Hepatocyte (in vitro differentiated cells): ENCODE results near the gene EHBP1. TPM values are rescaled to one million over a fixed set of nuclear protein-coding genes. Genes with fewer than 3 reads are reported as not detected.

Experiments
- DNase-seq: peaks from one replicate; pipeline ENCODE4 v3.0.0-alpha.2; 2016; ENCODE audit warnings: low spot score
- H2AFZ ChIP-seq: fragments of 200-600 bp; sonication (generic); 2 replicates; pipeline ENCODE4 v1.6.0; 2016; ENCODE audit warnings: antibody characterized with exemption, mild to moderate bottlenecking
- H3K27ac ChIP-seq: fragments of 200-600 bp; sonication (generic); 2 replicates; pipeline ENCODE4 v1.5.1; 2016; ENCODE audit warnings: mild to moderate bottlenecking
- H3K27me3 ChIP-seq: fragments of 200-600 bp; sonication (generic); 2 replicates; pipeline ENCODE4 v1.6.1; 2016
- H3K36me3 ChIP-seq: fragments of 200-600 bp; sonication (generic); replicated peaks from 2 replicates; pipeline ENCODE4 v1.5.1; 2016; ENCODE audit warnings: low read depth; ENCODE audit not compliant: insufficient read depth
- H3K4me1 ChIP-seq: fragments of 200-600 bp; sonication (generic); 2 replicates; pipeline ENCODE4 v1.5.1; 2016; ENCODE audit warnings: mild to moderate bottlenecking, moderate library complexity; ENCODE audit not compliant: insufficient read depth
- H3K4me2 ChIP-seq: fragments of 200-600 bp; sonication (generic); 2 replicates; pipeline ENCODE4 v1.6.0; 2016
- H3K4me3 ChIP-seq: fragments of 200-600 bp; sonication (generic); 2 replicates; pipeline ENCODE4 v1.5.1; 2016; ENCODE audit warnings: mild to moderate bottlenecking
- H3K79me2 ChIP-seq: fragments of 200-600 bp; sonication (generic); 2 replicates; pipeline ENCODE4 v1.6.0; 2017; ENCODE audit warnings: mild to moderate bottlenecking
- H3K9me2 ChIP-seq: fragments of 200-600 bp; sonication (generic); replicated peaks from 2 replicates; pipeline ENCODE4 v1.6.0; 2017; ENCODE audit warnings: mild to moderate bottlenecking; ENCODE audit not compliant: insufficient read depth
- H3K9me3 ChIP-seq: fragments of 200-600 bp; sonication (generic); 2 replicates; pipeline ENCODE4 v1.5.1; 2016; ENCODE audit warnings: low read depth, mild to moderate bottlenecking
- H4K20me1 ChIP-seq: fragments of 200-600 bp; sonication (generic); 2 replicates; pipeline ENCODE4 v1.6.0; 2016; ENCODE audit warnings: mild to moderate bottlenecking; ENCODE audit not compliant: insufficient read depth, poor library complexity, severe bottlenecking
- CTCF ChIP-seq: fragments of 200-600 bp; sonication (generic); IDR thresholded peaks from 2 replicates; pipeline ENCODE4 v1.5.1; 2016; ENCODE audit warnings: antibody characterized with exemption, mild to moderate bottlenecking; ENCODE audit not compliant: poor library complexity
- EZH2 ChIP-seq: fragments of 200-600 bp; sonication (generic); IDR thresholded peaks from 2 replicates; pipeline ENCODE4 v1.6.1; 2016; ENCODE audit warnings: antibody characterized with exemption, mild to moderate bottlenecking, borderline replicate concordance
- EZH2phosphoT487 ChIP-seq: fragments of 200-600 bp; sonication (generic); IDR thresholded peaks from one replicate; pipeline ENCODE4 v1.6.1; 2018; ENCODE audit warnings: antibody characterized with exemption, mild to moderate bottlenecking, low read depth, moderate library complexity; ENCODE audit not compliant: unreplicated experiment, severe bottlenecking
- WGBS: methylation state at CpG from one replicate; pipeline ENCODE4 v1.1.6; 2016; ENCODE audit warnings: low lambda C conversion rate; ENCODE audit errors: missing lambda C conversion rate; 5-methylcytosine and 5-hydroxymethylcytosine counted together
- polyA plus RNA-seq: library from polyadenylated mRNA; unstranded; fragments of >200 nt; fragmentation: Nextera tagmentation; extraction: Ambion mirVana; gene quantifications from 2 replicates; pipeline ENCODE4 v1.2.1, GENCODE V29; 2016
- total RNA-seq: library from RNA; depleted of rRNA; stranded (reverse); fragments of >200 nt; gene quantifications from 2 replicates; pipeline ENCODE4 v1.2.3, GENCODE V29; 2014

EHBP1 gene
- total and polyA plus RNA-seq, 2 experiments from 2014 or later = 11.4 to 34.6 TPM

DNA sequence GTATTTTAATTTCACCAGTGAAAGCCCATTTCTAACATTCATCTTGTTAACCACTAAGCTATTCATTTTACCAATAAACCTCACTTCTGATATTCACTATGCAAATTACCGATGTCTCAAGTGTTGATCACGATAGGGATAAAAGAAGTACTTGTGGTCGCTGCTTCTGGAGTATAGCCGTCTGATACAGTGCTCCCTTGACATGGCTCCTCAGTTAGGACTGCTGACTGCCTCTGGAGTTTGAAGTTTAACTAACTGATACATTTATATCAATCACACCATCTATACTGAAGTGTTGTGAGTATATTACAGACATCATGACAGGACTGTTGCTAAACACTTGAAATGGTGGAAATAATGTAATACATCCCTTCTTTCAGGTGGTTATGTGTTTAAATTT lies 95.6 kb downstream of the EHBP1 start:
- 96% methylated on average over 4 of the region's 4 CpGs for WGBS
- Histone ChIP-seq H3K79me2 (peaks cover 5% of the 10 kb centered on the region), H4K20me1 (no peaks in the 10 kb centered on the region), H3K4me1 (no peaks in the 10 kb centered on the region), H3K9me2 (no peaks in the 10 kb centered on the region), H3K27ac (no peak overlapping the region), H3K9me3 (no peaks in the 10 kb centered on the region), H3K36me3 (no peaks in the 10 kb centered on the region), H2AFZ (no peak overlapping the region), H3K4me3 (no peak overlapping the region), H3K27me3 (no peaks in the 10 kb centered on the region), H3K4me2 (no peak overlapping the region)
- no peak for TF ChIP-seq CTCF
- TF ChIP-seq EZH2 = no peak
- no peak for TF ChIP-seq EZH2phosphoT487
- no peak for DNase-seq

GRCh38 chr2:62801814-62802523 lies 96.5 kb downstream of the EHBP1 start:
- no peak for DNase-seq
- peaks cover 5% of the 10 kb centered on the region for H3K79me2 ChIP-seq
- H3K36me3 ChIP-seq = no peaks in the 10 kb centered on the region
- H3K9me3 ChIP-seq = no peaks in the 10 kb centered on the region
- no peak overlapping the region for H2AFZ ChIP-seq
- H3K4me3 ChIP-seq = no peak overlapping the region
- no peak overlapping the region for H3K27ac ChIP-seq
- no peaks in the 10 kb centered on the region for H3K27me3 ChIP-seq
- H3K4me2 ChIP-seq = no peak overlapping the region
- H4K20me1 ChIP-seq = no peaks in the 10 kb centered on the region
- no peak for TF ChIP-seq EZH2phosphoT487
- no peaks in the 10 kb centered on the region for H3K9me2 ChIP-seq
- no peaks in the 10 kb centered on the region for H3K4me1 ChIP-seq
- 88% methylated on average over 4 of the region's 4 CpGs for WGBS

DNA sequence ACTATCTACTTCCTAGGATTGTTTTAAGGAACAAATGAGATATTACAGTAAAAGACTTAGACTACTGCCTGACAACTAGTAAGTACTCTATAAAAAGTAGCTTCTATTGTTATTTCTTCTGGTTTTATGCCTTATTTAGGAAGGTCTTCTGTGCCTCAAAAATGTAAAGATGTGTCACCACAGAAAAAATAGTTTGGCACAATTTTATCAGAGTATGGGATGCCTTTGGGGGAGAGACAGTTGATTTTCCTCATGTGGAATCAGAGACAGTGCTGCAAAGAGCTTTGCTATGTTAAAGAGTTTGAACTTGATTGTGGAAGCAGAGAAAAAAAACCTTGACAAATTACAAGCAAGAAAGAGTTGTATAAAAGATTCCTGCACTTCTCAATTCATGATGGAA lies 98.4 kb downstream of the EHBP1 start:
- Histone ChIP-seq H3K27me3 (no peaks in the 10 kb centered on the region), H3K27ac (no peak overlapping the region), H3K4me2 (no peak overlapping the region), H3K4me1 (no peaks in the 10 kb centered on the region), H2AFZ (no peak overlapping the region), H3K36me3 (no peaks in the 10 kb centered on the region), H3K9me2 (no peaks in the 10 kb centered on the region), H3K4me3 (no peak overlapping the region), H3K79me2 (peaks cover 2% of the 10 kb centered on the region), H3K9me3 (no peaks in the 10 kb centered on the region), H4K20me1 (no peaks in the 10 kb centered on the region)
- TF ChIP-seq CTCF (no peak), EZH2 (no peak), EZH2phosphoT487 (no peak)
- no peak for DNase-seq

DNA sequence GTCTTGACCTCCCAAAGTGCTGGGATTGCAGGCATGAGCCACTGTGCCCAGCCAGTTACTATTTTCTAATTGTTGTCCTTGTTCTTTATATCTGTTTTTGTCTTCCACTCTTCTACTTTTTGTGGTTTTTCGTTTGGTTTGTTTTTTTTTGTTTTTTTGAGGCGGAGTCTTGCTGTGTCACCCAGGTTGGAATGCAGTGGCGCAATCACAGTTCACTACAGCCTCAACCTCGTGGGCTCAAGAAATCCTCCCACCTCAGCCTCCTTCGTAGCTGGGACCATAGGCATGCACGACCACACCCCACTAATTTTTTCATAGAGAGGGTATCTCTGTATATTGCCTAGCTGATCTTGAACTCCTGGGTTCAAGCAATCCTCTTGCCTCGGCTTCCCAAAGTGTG lies 100.7 kb downstream of the EHBP1 start:
- no peaks in the 10 kb centered on the region for H3K27me3 ChIP-seq
- no peak overlapping the region for H3K4me3 ChIP-seq
- DNase-seq = no peak
- no peaks in the 10 kb centered on the region for H3K4me1 ChIP-seq
- H3K36me3 ChIP-seq = no peaks in the 10 kb centered on the region
- H3K27ac ChIP-seq = no peak overlapping the region
- no peak overlapping the region for H3K4me2 ChIP-seq
- no peaks in the 10 kb centered on the region for H3K79me2 ChIP-seq
- WGBS = 96% methylated on average over 7 of the region's 7 CpGs
- no peaks in the 10 kb centered on the region for H3K9me3 ChIP-seq
- TF ChIP-seq EZH2phosphoT487 (no peak), CTCF (no peak), EZH2 (no peak)
- H4K20me1 ChIP-seq = no peaks in the 10 kb centered on the region
- H3K9me2 ChIP-seq = no peaks in the 10 kb centered on the region
- no peak overlapping the region for H2AFZ ChIP-seq
